Liver (tissue), 3 donors: ENCODE measurements around the gene SHOC2.

Source experiments
- CTCF ChIP-seq: fragments of 150-350 bp; IDR thresholded peaks from 2 replicates; pipeline ENCODE4 v1.5.1; 2017; ENCODE audit warnings: improper control_type of control experiment, low read depth, low read length; ENCODE audit not compliant: missing input control
- FOXA2 ChIP-seq: IDR thresholded peaks from 2 replicates; pipeline ENCODE4 v1.6.1; 2016; ENCODE audit warnings: antibody characterized with exemption
- GABPA ChIP-seq, 2 donors: IDR thresholded peaks in 1 of 2; conservative IDR thresholded peaks in 1 of 2; 2 replicates each; pipeline ENCODE4 v1.6.1; 2016; ENCODE audit warnings: antibody characterized with exemption in 2 of 2, mild to moderate bottlenecking in 1 of 2, moderate library complexity in 1 of 2
- MAX ChIP-seq: IDR thresholded peaks from 2 replicates; pipeline ENCODE4 v1.6.1; 2016; ENCODE audit warnings: antibody characterized with exemption
- REST ChIP-seq: IDR thresholded peaks from 2 replicates; pipeline ENCODE4 v1.6.1; 2016; ENCODE audit warnings: antibody characterized with exemption, mild to moderate bottlenecking
- SP1 ChIP-seq: IDR thresholded peaks from 2 replicates; pipeline ENCODE4 v1.6.1; 2018; ENCODE audit warnings: antibody characterized with exemption, mild to moderate bottlenecking
- ZBTB33 ChIP-seq: IDR thresholded peaks from 2 replicates; pipeline ENCODE4 v1.6.1; 2016; ENCODE audit warnings: antibody characterized with exemption
- donor health status: healthy.
- donor health status: healthy.

GRCh38 chr10:110967645-110968044 lies 48.2 kb downstream of the SHOC2 start:
- TF ChIP-seq MAX (no peak), REST (no peak), ZBTB33 (no peak), CTCF (no peak), SP1 (no peak), FOXA2 (no peak), GABPA (IDR thresholded peaks at IDR 0.05 in 1 of 2, conservative IDR thresholded peaks at IDR 0.05 in 1 of 2) (no peak)
